HepG2 (cell line): ENCODE measurements around the gene TRANK1. TPM values are rescaled to one million over a fixed set of nuclear protein-coding genes. Genes with fewer than 3 reads are reported as not detected.

Experiments
- CC2D1A ChIP-seq: sonication (generic); formaldehyde crosslinking; IDR thresholded peaks from 2 replicates; pipeline ENCODE4 v1.8.1; 2023; ENCODE audit warnings: mild to moderate bottlenecking, missing genetic modification reagents
- CCAR2 ChIP-seq: fragments of 200-400 bp; formaldehyde crosslinking; optimal IDR thresholded peaks from 2 replicates; pipeline ENCODE3; 2018; ENCODE audit warnings: low read depth, mild to moderate bottlenecking, low read length, moderate library complexity
- E2F5 ChIP-seq: sonication (generic); formaldehyde crosslinking; conservative IDR thresholded peaks from 2 replicates; pipeline ENCODE4 v1.4.0; 2020; ENCODE audit warnings: missing genetic modification reagents
- EED ChIP-seq: sonication (generic); formaldehyde crosslinking; IDR thresholded peaks from 2 replicates; pipeline ENCODE4 v1.5.0; 2020; ENCODE audit warnings: mild to moderate bottlenecking, missing genetic modification reagents
- GFI1 ChIP-seq: sonication (generic); formaldehyde crosslinking; IDR thresholded peaks from 2 replicates; pipeline ENCODE4 v1.5.0; 2020; ENCODE audit warnings: missing genetic modification reagents, mild to moderate bottlenecking, borderline replicate concordance
- HNRNPUL1 ChIP-seq: fragments of 200-400 bp; formaldehyde crosslinking; IDR thresholded peaks from 2 replicates; pipeline ENCODE4 v1.6.1; 2017; ENCODE audit warnings: low read depth, mild to moderate bottlenecking, low read length, moderate library complexity
- HOXA9 ChIP-seq: sonication (generic); formaldehyde crosslinking; IDR thresholded peaks from 2 replicates; pipeline ENCODE4 v1.8.1; 2022; ENCODE audit warnings: missing genetic modification reagents, mild to moderate bottlenecking, moderate library complexity, borderline replicate concordance
- KLF16 ChIP-seq, 2 experiments: sonication (generic) in 1 of 2; formaldehyde crosslinking in 1 of 2; IDR thresholded peaks; 2 replicates each; pipeline versions ENCODE4 v1.6.1 to v1.8.0; 2016 to 2023; ENCODE audit warnings: missing genetic modification reagents in 2 of 2, missing compliant biosample characterization in 1 of 2
- MBNL3 ChIP-seq: fragments of 250-450 bp; sonication (Bioruptor Pico); conservative IDR thresholded peaks from 2 replicates; pipeline ENCODE4 v1.8.0; 2022; ENCODE audit warnings: mild to moderate bottlenecking, inconsistent platforms
- MIER2 ChIP-seq: IDR thresholded peaks from 2 replicates; pipeline ENCODE4 v1.6.1; 2016; ENCODE audit warnings: missing biosample characterization, missing genetic modification reagents
- NBN ChIP-seq: fragments of 450-650 bp; conservative IDR thresholded peaks from 2 replicates; pipeline ENCODE4 v1.6.1; 2017
- NR3C1 ChIP-seq: sonication (generic); formaldehyde crosslinking; IDR thresholded peaks from 2 replicates; pipeline ENCODE4 v1.4.0; 2020; ENCODE audit warnings: missing genetic modification reagents
- PHF20 ChIP-seq: sonication (generic); formaldehyde crosslinking; IDR thresholded peaks from 2 replicates; pipeline ENCODE4 v1.5.0; 2020; ENCODE audit warnings: mild to moderate bottlenecking, missing genetic modification reagents
- POLR2AphosphoS5 ChIP-seq: IDR thresholded peaks from 2 replicates; pipeline ENCODE4 v1.6.1; 2012; ENCODE audit warnings: low read depth, low read length
- PPARG ChIP-seq: conservative IDR thresholded peaks from 2 replicates; pipeline ENCODE4 v1.6.1; 2016; ENCODE audit warnings: missing biosample characterization, missing genetic modification reagents
- RBM39 ChIP-seq: fragments of 200-400 bp; formaldehyde crosslinking; IDR thresholded peaks from one replicate; pipeline ENCODE4 v1.6.1; 2018; ENCODE audit warnings: antibody characterized with exemption, mild to moderate bottlenecking, low read depth, low read length; ENCODE audit not compliant: poor library complexity, severe bottlenecking
- SAFB2 ChIP-seq: sonication (generic); formaldehyde crosslinking; IDR thresholded peaks from 2 replicates; pipeline ENCODE4 v1.5.1; 2020; ENCODE audit warnings: missing genetic modification reagents, low read depth, mild to moderate bottlenecking, borderline replicate concordance
- SALL1 ChIP-seq: sonication (generic); formaldehyde crosslinking; IDR thresholded peaks from 2 replicates; pipeline ENCODE4 v1.8.0; 2022; ENCODE audit warnings: mild to moderate bottlenecking, missing genetic modification reagents
- SIN3B ChIP-seq: fragments of 150-350 bp; IDR thresholded peaks from 2 replicates; pipeline ENCODE4 v1.6.1; 2014; ENCODE audit warnings: low read length
- SNAPC5 ChIP-seq: sonication (generic); formaldehyde crosslinking; IDR thresholded peaks from 2 replicates; pipeline ENCODE4 v1.8.1; 2023; ENCODE audit warnings: mild to moderate bottlenecking, missing genetic modification reagents, borderline replicate concordance
- YY1 ChIP-seq: IDR thresholded peaks from 2 replicates; pipeline ENCODE4 v1.6.1; 2011; ENCODE audit warnings: low read length, low read depth, moderate library complexity, mild to moderate bottlenecking; ENCODE audit not compliant: insufficient read depth, insufficient replicate concordance
- ZNF143 ChIP-seq: sonication (generic); formaldehyde crosslinking; IDR thresholded peaks from 2 replicates; pipeline ENCODE4 v1.4.0; 2020; ENCODE audit warnings: missing genetic modification reagents
- ZNF282 ChIP-seq: fragments of 450-650 bp; IDR thresholded peaks from 2 replicates; pipeline ENCODE4 v1.6.1; 2018; ENCODE audit not compliant: partially characterized antibody
- ZNF350 ChIP-seq: sonication (generic); formaldehyde crosslinking; IDR thresholded peaks from 2 replicates; pipeline ENCODE4 v1.4.0; 2020; ENCODE audit warnings: mild to moderate bottlenecking, low read depth, missing genetic modification reagents, borderline replicate concordance
- ZNF362 ChIP-seq: sonication (generic); formaldehyde crosslinking; IDR thresholded peaks from 2 replicates; pipeline ENCODE4 v1.4.0; 2020; ENCODE audit warnings: missing genetic modification reagents, mild to moderate bottlenecking, borderline replicate concordance
- ZNF549 ChIP-seq: sonication (generic); formaldehyde crosslinking; IDR thresholded peaks from 2 replicates; pipeline ENCODE4 v1.5.0; 2020; ENCODE audit warnings: missing genetic modification reagents
- ZNF574 ChIP-seq: sonication (generic); formaldehyde crosslinking; IDR thresholded peaks from 2 replicates; pipeline ENCODE4 v1.4.0; 2020; ENCODE audit warnings: missing genetic modification reagents
- ZNF891 ChIP-seq: sonication (generic); formaldehyde crosslinking; IDR thresholded peaks from 2 replicates; pipeline ENCODE4 v1.5.0; 2020; ENCODE audit warnings: mild to moderate bottlenecking, missing genetic modification reagents
- polyA plus RNA-seq, 8 experiments: library from polyadenylated mRNA; depleted of rRNA in 3 of 8; stranded (reverse) in 7 of 8; unstranded in 1 of 8; fragments of >200 nt; fragmentation: Illumina TruSeq in 4 of 8; extraction: Trizol in 4 of 8; gene quantifications; 2 replicates each; pipeline versions ENCODE4 v1.2.1 to v1.2.3, GENCODE V29; 2011 to 2016; ENCODE audit warnings: low read depth in 4 of 8, missing spikeins in 1 of 8, mixed read lengths in 1 of 8; ENCODE audit not compliant: insufficient read depth in 1 of 8
- total RNA-seq, 5 experiments: library from RNA; depleted of rRNA; stranded (reverse); fragments of >200 nt; fragmentation: Illumina TruSeq; extraction: Trizol; gene quantifications; 2 replicates each; pipeline ENCODE4 v1.2.3, GENCODE V29; 2016; ENCODE audit warnings: low read depth in 1 of 5

Gene TRANK1
- total and polyA plus RNA-seq, 2 of the 13 experiments (the other 11 are each of a cell fraction or from before 2014, with no cell fraction given): 0.13 to 0.32 TPM

GRCh38 chr3:36992806-36993325 lies 48.0 kb upstream of the TRANK1 start, which contains the start of gene EPM2AIP1 (continued):
- no peak for TF ChIP-seq PPARG (CRISPR knock-in tag)
- TF ChIP-seq GFI1 (CRISPR knock-in tag): 0 out of 2 replicates have a peak, but pooled peaks have one; percentile 44
- 0 out of 2 replicates have a peak, but pooled peaks have one; percentile 54 for TF ChIP-seq MBNL3 (CRISPR knock-in tag)
- no peak; the same call in 1 of the 2 replicates for TF ChIP-seq HOXA9
- no peak for TF ChIP-seq ZNF143 (CRISPR knock-in tag)
- no peak for TF ChIP-seq EED (CRISPR knock-in tag)
- no peak for TF ChIP-seq ZNF282
- TF ChIP-seq PHF20 (CRISPR knock-in tag): no peak
- TF ChIP-seq SALL1 (CRISPR knock-in tag): peak; percentile 76
- no peak for TF ChIP-seq SNAPC5 (CRISPR knock-in tag)
- peak; percentile 77; the same call in 1 of the 2 replicates for TF ChIP-seq E2F5
- no peak for TF ChIP-seq HNRNPUL1
- TF ChIP-seq YY1: peak; percentile 67
- TF ChIP-seq CCAR2: no peak
- TF ChIP-seq KLF16 (CRISPR knock-in tag; IDR thresholded peaks at IDR 0.05): no peak; a peak in 1 of 4 replicates
- TF ChIP-seq ZNF350 (CRISPR knock-in tag): peak; percentile 20; the same call in 1 of the 2 replicates
- TF ChIP-seq NBN: no peak
- TF ChIP-seq ZNF891 (CRISPR knock-in tag): no peak
- 0 out of 2 replicates have a peak, but pooled peaks have one; percentile 43 for TF ChIP-seq SIN3B
- TF ChIP-seq MIER2 (CRISPR knock-in tag): peak; percentile 60; the same call in 1 of the 2 replicates
- TF ChIP-seq ZNF362: no peak
- peak; percentile 58; the same call in 1 of the 2 replicates for TF ChIP-seq ZNF574 (CRISPR knock-in tag)
- no peak for TF ChIP-seq RBM39
- TF ChIP-seq SAFB2 (CRISPR knock-in tag): no peak; the same call in none of the 2 replicates
- TF ChIP-seq ZNF549: no peak
- TF ChIP-seq POLR2AphosphoS5: peak; percentile 90
- TF ChIP-seq NR3C1 (CRISPR knock-in tag): no peak
- TF ChIP-seq CC2D1A (CRISPR knock-in tag): no peak
